Astrocyte of the hippocampus (primary cell): ENCODE measurements around the gene DRC1.

Experiments
- DNase-seq: peaks from one replicate; pipeline ENCODE4 v3.0.0; 2011; ENCODE audit warnings: low read depth, low spot score

DRC1 gene

GRCh38 chr2:26492749-26493515 is 91.2 kb downstream of the DRC1 start:
- DNase-seq = no peak

GRCh38 chr2:26493566-26493965 is 91.8 kb downstream of the DRC1 start:
- DNase-seq = no peak

GRCh38 chr2:26494199-26494598 is 92.5 kb downstream of the DRC1 start:
- DNase-seq = no peak

GRCh38 chr2:26494891-26495290 is 93.2 kb downstream of the DRC1 start:
- no peak for DNase-seq

GRCh38 chr2:26495705-26496297 is 94.1 kb downstream of the DRC1 start:
- peak; percentile 90 for DNase-seq

GRCh38 chr2:26500406-26500805 is 98.7 kb downstream of the DRC1 start:
- DNase-seq = no peak

GRCh38 chr2:26503231-26503880 is 101.6 kb downstream of the DRC1 start:
- DNase-seq = peak; percentile 78

GRCh38 chr2:26504002-26504401 is 102.3 kb downstream of the DRC1 start:
- no peak for DNase-seq

- DNase-seq = no peak
Measured at GRCh38 chr2:26506279-26506678, 104.6 kb downstream of the DRC1 start.
